WERI-Rb-1 (cell line): ENCODE data around the gene GPR108.

Experiments used
- DNase-seq: peaks from one replicate; pipeline ENCODE4 v3.0.0-alpha.2; 2020
- H3K27ac ChIP-seq: fragments of 250-450 bp; sonication (Bioruptor Pico); 2 replicates; pipeline ENCODE4 v1.5.1; 2020; ENCODE audit warnings: mild to moderate bottlenecking, moderate library complexity
- H3K27me3 ChIP-seq: fragments of 250-450 bp; sonication (Bioruptor Pico); 2 replicates; pipeline ENCODE4 v1.5.1; 2021; ENCODE audit warnings: mild to moderate bottlenecking, low read depth, moderate library complexity; ENCODE audit not compliant: insufficient read depth, severe bottlenecking
- H3K36me3 ChIP-seq: fragments of 250-450 bp; sonication (Bioruptor Pico); 2 replicates; pipeline ENCODE4 v1.5.1; 2020; ENCODE audit warnings: mild to moderate bottlenecking, moderate library complexity
- H3K4me3 ChIP-seq: 2 replicates; pipeline ENCODE4 v1.5.1; 2011; ENCODE audit warnings: low read depth, mild to moderate bottlenecking, control low read depth, low read length
- H3K9me3 ChIP-seq: fragments of 250-450 bp; sonication (Bioruptor Pico); 2 replicates; pipeline ENCODE4 v1.5.1; 2021; ENCODE audit warnings: mild to moderate bottlenecking, moderate library complexity; ENCODE audit not compliant: severe bottlenecking
- CTCF ChIP-seq: IDR thresholded peaks from 2 replicates; pipeline ENCODE4 v1.5.1; 2011; ENCODE audit warnings: low read depth, mild to moderate bottlenecking, control low read depth, inconsistent platforms, low read length

Gene GPR108

GRCh38 chr19:6705931-6706632 is 31.3 kb downstream of the GPR108 start:
- H3K36me3 ChIP-seq = no peaks in the 10 kb centered on the region
- no peak for TF ChIP-seq CTCF

GRCh38 chr19:6700586-6701316 is 36.6 kb downstream of the GPR108 start:
- H3K9me3 ChIP-seq = no peaks in the 10 kb centered on the region
- TF ChIP-seq CTCF = no peak
- no peak overlapping the region for H3K27ac ChIP-seq
- peaks cover 40% of the 10 kb centered on the region for H3K27me3 ChIP-seq
- H3K36me3 ChIP-seq = no peaks in the 10 kb centered on the region
- no peak overlapping the region for H3K4me3 ChIP-seq
- no peak for DNase-seq

More at GRCh38 chr19:6705931-6706632, 31.3 kb downstream of the GPR108 start:
- peaks cover 62% of the 10 kb centered on the region for H3K27me3 ChIP-seq
- no peak overlapping the region for H3K27ac ChIP-seq
- no peak for DNase-seq
- H3K4me3 ChIP-seq = no peak overlapping the region
- H3K9me3 ChIP-seq = no peaks in the 10 kb centered on the region

GRCh38 chr19:6699935-6700334 is 37.4 kb downstream of the GPR108 start:
- no peak for DNase-seq
- Histone ChIP-seq H3K27me3 (peaks cover 39% of the 10 kb centered on the region), H3K9me3 (peaks cover 2% of the 10 kb centered on the region), H3K36me3 (no peaks in the 10 kb centered on the region), H3K27ac (no peak overlapping the region), H3K4me3 (no peak overlapping the region)
- TF ChIP-seq CTCF = no peak

- Histone ChIP-seq H3K36me3 (no peaks in the 10 kb centered on the region), H3K27ac (no peak overlapping the region), H3K9me3 (peaks cover 5% of the 10 kb centered on the region), H3K27me3 (peaks cover 24% of the 10 kb centered on the region), H3K4me3 (no peak overlapping the region)
- no peak for TF ChIP-seq CTCF
- DNase-seq = no peak
Measured at GRCh38 chr19:6697291-6697690, 40.1 kb downstream of the GPR108 start.

- Histone ChIP-seq H3K36me3 (no peaks in the 10 kb centered on the region), H3K4me3 (no peak overlapping the region), H3K27ac (no peak overlapping the region), H3K9me3 (peaks cover 5% of the 10 kb centered on the region), H3K27me3 (peaks cover 16% of the 10 kb centered on the region)
- TF ChIP-seq CTCF = no peak
- DNase-seq = no peak
Measured at GRCh38 chr19:6696239-6696820, 41.0 kb downstream of the GPR108 start.
